GM18505 (cell line): ENCODE data around the gene GPR150.

Source experiments
- ATAC-seq: cut with Tn5 transposase; IDR thresholded peaks from one replicate; pipeline ENCODE4 v1.9.1; 2021; ENCODE audit not compliant: unreplicated experiment
- POLR2A ChIP-seq: IDR thresholded peaks from 4 replicates; pipeline ENCODE4 v1.6.1; 2011; ENCODE audit warnings: borderline replicate concordance; ENCODE audit not compliant: insufficient read depth, insufficient read length; ENCODE audit errors: extremely low read depth

Gene GPR150

DNA sequence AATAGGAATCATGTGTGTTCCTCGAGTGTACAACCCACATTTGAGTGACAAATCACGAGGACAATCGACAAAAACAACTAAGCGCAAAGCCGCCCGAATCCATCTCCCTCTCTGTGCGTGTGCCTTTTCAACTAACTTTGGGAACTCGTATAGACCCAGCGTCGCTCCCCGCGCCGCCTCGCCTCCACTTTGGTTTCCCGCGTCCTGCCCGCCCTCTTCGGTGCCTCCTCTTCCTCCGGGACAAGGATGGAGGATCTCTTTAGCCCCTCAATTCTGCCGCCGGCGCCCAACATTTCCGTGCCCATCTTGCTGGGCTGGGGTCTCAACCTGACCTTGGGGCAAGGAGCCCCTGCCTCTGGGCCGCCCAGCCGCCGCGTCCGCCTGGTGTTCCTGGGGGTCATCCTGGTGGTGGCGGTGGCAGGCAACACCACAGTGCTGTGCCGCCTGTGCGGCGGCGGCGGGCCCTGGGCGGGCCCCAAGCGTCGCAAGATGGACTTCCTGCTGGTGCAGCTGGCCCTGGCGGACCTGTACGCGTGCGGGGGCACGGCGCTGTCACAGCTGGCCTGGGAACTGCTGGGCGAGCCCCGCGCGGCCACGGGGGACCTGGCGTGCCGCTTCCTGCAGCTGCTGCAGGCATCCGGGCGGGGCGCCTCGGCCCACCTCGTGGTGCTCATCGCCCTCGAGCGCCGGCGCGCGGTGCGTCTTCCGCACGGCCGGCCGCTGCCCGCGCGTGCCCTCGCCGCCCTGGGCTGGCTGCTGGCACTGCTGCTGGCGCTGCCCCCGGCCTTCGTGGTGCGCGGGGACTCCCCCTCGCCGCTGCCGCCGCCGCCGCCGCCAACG lies at the start of gene GPR150:
Gene GPR150, plus strand, starts transcription at position 58 of the 840 bp plus-strand sequence. Its CDS starts 189 bp downstream, at position 247.
- TF ChIP-seq POLR2A: peak; percentile 55
- peak; percentile 77 for ATAC-seq

DNA sequence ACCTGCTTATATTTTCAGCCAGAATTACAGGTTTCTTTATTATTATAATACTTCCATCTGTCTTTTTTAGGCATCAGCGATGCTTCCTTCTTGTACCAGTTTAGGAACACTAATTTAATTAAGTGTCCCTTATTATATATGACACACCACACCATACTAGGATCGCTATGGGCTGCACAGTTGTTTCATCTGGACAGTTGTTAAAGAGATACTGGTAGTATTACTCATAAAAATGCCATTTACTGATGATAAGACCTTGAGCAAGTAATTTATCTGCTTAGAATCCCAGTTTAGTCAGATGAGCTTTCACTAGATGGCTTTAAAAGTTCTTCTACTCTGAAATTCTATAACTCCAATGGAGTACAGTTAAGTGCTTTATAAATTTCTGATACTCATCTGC lies 47.9 kb upstream of the GPR150 start:
- no peak for ATAC-seq
- TF ChIP-seq POLR2A: no peak

DNA sequence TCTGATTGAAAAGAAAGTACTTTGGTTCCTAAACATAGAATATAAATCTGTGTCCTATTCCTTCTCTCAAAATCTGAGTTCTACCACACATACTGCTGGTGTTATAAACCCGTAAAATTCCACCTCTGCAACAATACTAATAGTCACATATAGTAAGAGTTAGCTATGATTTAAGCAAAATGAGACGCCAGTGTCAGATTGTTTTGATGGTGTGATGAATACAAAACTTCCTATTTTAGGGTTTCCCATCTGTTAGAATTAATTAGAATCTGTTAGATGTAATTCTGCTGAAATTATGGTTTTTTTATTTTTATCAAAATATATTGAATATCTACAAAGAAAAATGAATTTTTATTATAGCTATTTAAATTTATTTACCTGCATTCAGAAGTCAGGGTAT lies 38.3 kb upstream of the GPR150 start:
- ATAC-seq: no peak
- TF ChIP-seq POLR2A: no peak

DNA sequence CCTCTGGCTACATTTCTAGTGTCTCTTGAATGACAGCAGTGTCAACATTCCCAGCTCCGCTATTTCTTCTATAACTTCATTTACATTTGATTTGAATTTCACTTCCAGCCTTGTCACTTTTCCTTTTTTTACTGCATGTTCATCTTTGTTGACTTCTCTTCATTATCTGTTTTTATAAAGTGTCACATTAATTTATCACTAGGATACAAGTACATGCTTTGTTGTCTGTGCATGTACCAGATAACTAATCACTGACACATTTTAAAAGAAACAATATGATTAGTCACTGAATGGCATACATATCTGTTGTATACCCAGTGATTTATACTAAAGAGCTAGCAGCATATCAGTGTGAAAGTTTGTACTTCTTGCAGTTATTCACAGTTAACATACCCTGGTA lies 35.9 kb upstream of the GPR150 start:
- TF ChIP-seq POLR2A: no peak
- no peak for ATAC-seq

DNA sequence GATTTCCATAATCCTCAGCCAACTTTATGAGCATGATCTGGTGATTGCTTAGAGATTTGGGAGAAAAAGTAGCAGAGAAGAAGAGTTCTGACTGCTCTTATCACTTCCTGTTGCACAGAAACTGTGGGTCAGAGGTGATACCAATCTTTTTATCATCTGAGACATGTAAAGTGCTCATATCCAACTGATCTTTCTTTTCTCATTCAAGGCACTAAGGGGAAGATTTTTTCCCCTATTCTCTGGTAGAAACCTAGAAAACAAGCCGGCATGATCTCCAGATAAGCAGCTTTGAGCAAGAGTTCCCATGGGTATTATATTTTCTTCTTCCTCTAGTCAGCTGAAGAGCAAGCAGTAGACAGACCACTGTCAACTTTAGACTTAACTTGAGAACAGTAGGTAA lies 29.0 kb upstream of the GPR150 start:
- no peak for TF ChIP-seq POLR2A
- ATAC-seq: no peak

DNA sequence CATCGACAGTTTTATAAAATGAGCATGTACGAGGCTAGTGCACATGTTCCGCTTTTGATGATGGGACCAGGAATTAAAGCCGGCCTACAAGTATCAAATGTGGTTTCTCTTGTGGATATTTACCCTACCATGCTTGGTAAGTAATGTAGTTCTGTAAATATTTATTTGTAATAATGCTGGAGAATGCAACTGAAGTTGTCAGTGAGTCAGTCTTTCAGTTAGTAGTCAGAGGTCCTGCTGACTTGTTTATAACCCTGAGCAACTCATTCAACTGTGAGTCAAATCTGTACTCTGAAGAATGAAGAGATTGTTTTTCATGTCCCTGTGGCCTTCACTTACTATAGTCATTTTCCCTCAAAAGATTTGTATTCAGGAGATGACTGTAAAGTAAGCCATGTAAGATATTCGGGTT lies 28.4 kb upstream of the GPR150 start:
- TF ChIP-seq POLR2A: no peak

DNA sequence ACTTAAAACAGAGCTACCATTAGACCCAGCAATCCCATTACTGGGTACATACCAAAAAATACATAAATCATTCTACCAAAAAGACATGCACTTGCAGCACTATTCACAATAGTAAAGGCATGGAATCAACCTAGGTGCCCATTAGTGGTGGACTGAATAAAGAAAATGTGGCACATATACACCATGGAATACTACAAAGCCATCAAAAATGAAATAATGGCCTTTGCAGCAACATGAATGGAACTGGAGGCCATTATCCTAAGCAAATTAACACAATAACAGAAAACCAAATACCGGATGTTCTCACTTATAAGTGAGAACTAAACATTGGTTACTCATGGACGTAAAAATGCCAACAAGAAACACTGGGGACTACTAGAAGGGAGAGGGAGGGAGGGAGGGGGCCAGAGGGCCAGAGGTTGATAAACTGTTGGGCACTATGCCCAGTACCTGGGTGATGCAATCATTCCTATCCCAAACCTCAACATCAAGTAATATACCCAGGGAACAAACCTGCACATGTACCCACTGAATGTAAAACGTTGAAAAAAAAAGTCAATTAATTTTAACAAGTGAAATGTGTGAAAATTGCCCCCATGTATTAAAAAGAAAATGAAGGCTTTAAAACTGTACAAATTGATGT lies 24.5 kb upstream of the GPR150 start:
- no peak for ATAC-seq
- no peak for TF ChIP-seq POLR2A

More for the DNA sequence above, 28.4 kb upstream of the GPR150 start:
- peak; percentile 85 for ATAC-seq

DNA sequence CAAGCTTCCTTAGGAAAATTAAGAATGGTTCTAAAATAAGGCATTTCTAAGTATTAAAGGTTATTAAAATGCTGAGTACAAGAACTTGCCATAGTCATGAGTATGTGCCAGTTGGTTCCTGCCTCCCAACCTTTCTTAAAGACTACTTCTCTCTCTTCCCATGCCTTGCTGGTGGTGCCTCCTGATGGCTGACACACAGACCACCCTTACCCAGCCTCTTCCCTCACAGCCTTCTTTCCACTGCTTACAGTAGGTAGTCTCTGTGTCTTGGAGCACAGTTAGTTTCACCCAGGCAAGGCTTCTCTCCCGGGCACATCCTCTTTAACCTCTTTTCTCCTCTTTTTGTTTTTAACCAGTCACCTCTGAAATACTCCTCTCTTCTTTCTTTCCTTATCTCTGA lies 20.6 kb upstream of the GPR150 start:
- no peak for ATAC-seq

DNA sequence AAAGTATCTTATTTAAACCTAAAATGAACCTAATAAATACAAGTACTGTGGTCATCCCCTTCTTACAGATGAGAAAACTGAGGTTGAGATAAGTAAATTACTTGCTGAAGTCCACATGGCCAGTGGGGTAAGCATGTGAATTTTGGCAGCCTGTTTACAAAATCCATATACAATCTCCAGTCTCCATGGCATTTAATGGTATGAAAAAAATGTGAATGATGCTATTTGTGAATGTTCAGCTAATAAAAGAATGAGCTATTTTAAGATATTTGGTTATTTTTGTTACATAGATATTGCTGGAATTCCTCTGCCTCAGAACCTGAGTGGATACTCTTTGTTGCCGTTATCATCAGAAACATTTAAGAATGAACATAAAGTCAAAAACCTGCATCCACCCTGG lies 19.3 kb upstream of the GPR150 start:
- no peak for ATAC-seq
- TF ChIP-seq POLR2A: no peak

More for the DNA sequence above, 20.6 kb upstream of the GPR150 start:
- TF ChIP-seq POLR2A: no peak

DNA sequence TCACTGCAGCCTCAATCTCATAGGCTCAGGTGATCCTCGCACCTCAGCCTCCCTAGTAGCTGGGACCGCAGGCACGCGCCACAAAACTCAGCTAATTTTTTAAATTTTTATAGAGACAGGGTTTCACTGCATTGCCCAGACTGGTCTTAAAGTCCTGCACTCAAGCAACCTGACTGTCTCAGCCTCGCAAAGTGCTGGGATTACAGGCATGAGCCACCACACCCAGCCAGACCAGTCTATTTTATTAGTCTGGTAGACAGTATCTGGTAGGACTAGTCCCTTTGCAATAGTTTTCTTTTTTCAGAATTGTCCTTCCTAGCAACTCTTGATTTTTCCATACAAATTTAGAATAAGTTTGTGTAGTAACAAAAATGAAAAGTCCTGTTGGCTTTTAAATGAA lies 14.1 kb upstream of the GPR150 start:
- no peak for TF ChIP-seq POLR2A
- ATAC-seq: no peak

DNA sequence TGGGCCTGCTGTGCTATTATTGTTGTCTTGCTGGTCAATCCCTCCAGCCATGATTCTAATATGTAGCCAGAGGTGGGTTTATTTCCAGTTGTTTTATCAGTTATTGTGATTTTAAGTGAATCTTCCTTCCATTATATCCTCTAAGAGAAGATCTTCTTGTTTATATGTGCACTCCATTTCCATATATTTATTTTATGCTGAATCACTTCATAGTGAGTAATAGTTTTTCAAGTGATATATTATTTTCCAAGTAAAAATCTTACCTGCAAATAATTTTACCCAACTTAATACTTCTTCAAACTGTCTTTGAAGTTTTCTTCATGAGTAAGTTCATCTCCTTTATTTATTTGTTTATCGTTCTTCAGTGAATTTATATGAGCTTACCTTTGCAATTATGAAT lies 13.5 kb upstream of the GPR150 start:
- ATAC-seq: no peak
- no peak for TF ChIP-seq POLR2A

DNA sequence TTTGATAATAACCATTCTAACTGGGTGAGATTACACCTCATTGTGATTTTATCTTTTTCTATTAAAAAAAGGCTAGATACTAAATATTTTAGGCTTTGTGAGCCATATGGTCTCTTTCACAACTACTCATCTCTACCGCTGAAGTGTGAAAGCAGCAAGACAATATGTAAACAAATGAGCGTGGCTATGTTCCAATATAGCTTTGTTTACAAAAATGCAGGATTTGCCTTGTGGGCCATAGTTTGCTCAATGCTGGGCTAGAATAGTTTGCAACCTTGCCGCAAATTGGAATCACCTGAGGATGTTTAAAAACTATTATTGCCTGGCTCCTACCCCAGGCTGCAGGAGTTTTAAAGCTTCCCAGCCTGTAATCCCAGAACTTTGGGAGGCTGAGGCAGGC lies 10.2 kb upstream of the GPR150 start:
- ATAC-seq: no peak
- no peak for TF ChIP-seq POLR2A

DNA sequence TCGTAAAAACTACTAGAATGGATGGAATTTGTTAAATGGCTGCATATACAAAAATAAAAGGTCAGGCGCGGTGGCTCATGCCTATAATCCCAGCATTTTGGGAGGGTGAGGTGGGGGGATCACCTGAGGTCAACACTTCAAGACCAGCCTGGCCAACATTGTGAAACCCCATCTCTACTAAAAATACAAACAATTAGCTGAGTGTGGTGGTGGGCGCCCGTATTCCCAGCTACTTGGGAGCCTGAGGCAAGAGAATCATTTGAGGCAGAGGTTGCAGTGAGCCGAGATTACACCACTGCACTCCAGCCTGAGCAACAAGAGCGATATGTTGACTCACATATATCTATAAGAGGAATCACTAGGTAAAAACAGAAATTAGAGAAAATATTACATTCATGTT lies 9.3 kb upstream of the GPR150 start:
- no peak for TF ChIP-seq POLR2A
- no peak for ATAC-seq

DNA sequence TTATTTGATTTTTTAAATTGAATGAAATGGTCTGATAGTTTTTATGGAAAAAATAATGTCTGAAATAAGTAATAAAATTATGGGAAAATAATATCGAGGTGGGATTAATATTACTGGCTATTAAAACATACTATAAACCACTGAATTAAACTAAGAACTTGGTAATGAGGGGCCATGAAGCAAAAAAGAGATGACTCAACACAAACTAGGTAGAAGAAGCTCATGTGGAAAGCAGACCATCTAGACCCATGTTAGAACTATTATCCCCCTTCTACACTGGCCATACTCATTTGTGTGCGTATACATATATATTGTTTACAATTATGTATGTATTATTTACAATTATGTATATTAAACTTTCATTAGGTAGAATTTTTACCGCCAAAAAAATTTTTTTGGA lies 8.5 kb upstream of the GPR150 start:
- no peak for TF ChIP-seq POLR2A
- ATAC-seq: no peak
